Stimulated activated CD8-positive, alpha-beta memory T cell treated with anti-CD3 and anti-CD28 coated beads, Interleukin-4, amount 100 ng/mL, for 24 hours (primary cell): ENCODE results near the gene MYO18B.
"Not testable (repeated sequence)": the region's sequence is repeated elsewhere in the genome, so short reads cannot be mapped to it uniquely, and the experiment has no call there.

ENCODE experiments used
- DNase-seq: peaks from one replicate; pipeline ENCODE4 v3.0.0-alpha.2; 2020; ENCODE audit warnings: low read depth

Gene MYO18B

GRCh38 chr22:25741692-25742626 lies at the start of gene MYO18B:
Gene MYO18B (plus strand): TSS chr22:25742188. CDS start chr22:25761093, 18,905 bp downstream.
- DNase-seq, result no peak

- DNase-seq, result no peak
Observed at GRCh38 chr22:25692397-25693267, 49.4 kb upstream of the MYO18B start.

GRCh38 chr22:25693268-25693565 lies 48.8 kb upstream of the MYO18B start:
- no peak for DNase-seq

GRCh38 chr22:25694196-25694907 lies 47.6 kb upstream of the MYO18B start:
- no peak for DNase-seq

GRCh38 chr22:25695146-25695545 lies 46.8 kb upstream of the MYO18B start:
- no peak for DNase-seq

GRCh38 chr22:25696763-25697162 lies 45.2 kb upstream of the MYO18B start:
- no peak for DNase-seq

GRCh38 chr22:25697181-25697664 lies 44.8 kb upstream of the MYO18B start:
- no peak for DNase-seq

GRCh38 chr22:25697978-25698377 lies 44.0 kb upstream of the MYO18B start:
- DNase-seq, result no peak

GRCh38 chr22:25698461-25698860 lies 43.5 kb upstream of the MYO18B start:
- no peak for DNase-seq

GRCh38 chr22:25698978-25699377 lies 43.0 kb upstream of the MYO18B start:
- no peak for DNase-seq

- no peak for DNase-seq
Observed at GRCh38 chr22:25701056-25701780, 40.8 kb upstream of the MYO18B start.

GRCh38 chr22:25702040-25702439 lies 39.9 kb upstream of the MYO18B start:
- DNase-seq, result no peak

GRCh38 chr22:25702571-25703167 lies 39.3 kb upstream of the MYO18B start:
- DNase-seq, result no peak

GRCh38 chr22:25704701-25705100 lies 37.3 kb upstream of the MYO18B start:
- no peak for DNase-seq

- DNase-seq, result no peak
Observed at GRCh38 chr22:25706197-25706596, 35.8 kb upstream of the MYO18B start.

GRCh38 chr22:25708430-25708829 lies 33.6 kb upstream of the MYO18B start:
- DNase-seq, result not testable (repeated sequence)

GRCh38 chr22:25709758-25710157 lies 32.2 kb upstream of the MYO18B start:
- no peak for DNase-seq

GRCh38 chr22:25710501-25710900 lies 31.5 kb upstream of the MYO18B start:
- no peak for DNase-seq

GRCh38 chr22:25711491-25711890 lies 30.5 kb upstream of the MYO18B start:
- DNase-seq, result no peak

- DNase-seq, result no peak
Observed at GRCh38 chr22:25712661-25713400, 29.2 kb upstream of the MYO18B start.
